Measurements from ENCODE around the gene RFX3.

Gene RFX3

GRCh38 chr9:3361689-3362392, 164.0 kb downstream of the RFX3 start:
- in situ Hi-C loops (cut with MboI; ENCODE audit: low pct_unique_long_range_greater_than_20kb, low sequenced_read_pairs, unreplicated experiment): no loop called here
- no peak for TF ChIP-seq CTCF (IDR thresholded peaks at IDR 0.05; ENCODE audit: extremely low read depth, insufficient read depth, missing control alignments)
- DNase-seq (ENCODE audit: low spot score): no peak

- in situ Hi-C loops (cut with MboI; ENCODE audit: low pct_unique_long_range_greater_than_20kb, low sequenced_read_pairs, unreplicated experiment): no loop called here
- no peak for TF ChIP-seq CTCF (IDR thresholded peaks at IDR 0.05; ENCODE audit: extremely low read depth, insufficient read depth, missing control alignments)
- DNase-seq (ENCODE audit: low spot score): no peak
Measured at GRCh38 chr9:3361116-3361515, 164.7 kb downstream of the RFX3 start.

- in situ Hi-C loops (cut with MboI; ENCODE audit: low pct_unique_long_range_greater_than_20kb, low sequenced_read_pairs, unreplicated experiment): no loop called here
- no peak for DNase-seq (ENCODE audit: low spot score)
- no peak for TF ChIP-seq CTCF (IDR thresholded peaks at IDR 0.05; ENCODE audit: extremely low read depth, insufficient read depth, missing control alignments)
Measured at GRCh38 chr9:3360245-3360644, 165.6 kb downstream of the RFX3 start.

- in situ Hi-C loops (cut with MboI; ENCODE audit: low pct_unique_long_range_greater_than_20kb, low sequenced_read_pairs, unreplicated experiment): no loop called here
- no peak for TF ChIP-seq CTCF (IDR thresholded peaks at IDR 0.05; ENCODE audit: extremely low read depth, insufficient read depth, missing control alignments)
- no peak for DNase-seq (ENCODE audit: low spot score)
Measured at GRCh38 chr9:3359778-3360177, 166.0 kb downstream of the RFX3 start.

GRCh38 chr9:3359048-3359692, 166.6 kb downstream of the RFX3 start:
- TF ChIP-seq CTCF (IDR thresholded peaks at IDR 0.05; ENCODE audit: extremely low read depth, insufficient read depth, missing control alignments): no peak
- in situ Hi-C loops (cut with MboI; ENCODE audit: low pct_unique_long_range_greater_than_20kb, low sequenced_read_pairs, unreplicated experiment): no loop called here
- DNase-seq (ENCODE audit: low spot score): no peak

- no peak for DNase-seq (ENCODE audit: low spot score)
- TF ChIP-seq CTCF (IDR thresholded peaks at IDR 0.05; ENCODE audit: extremely low read depth, insufficient read depth, missing control alignments): no peak
- in situ Hi-C loops (cut with MboI; ENCODE audit: low pct_unique_long_range_greater_than_20kb, low sequenced_read_pairs, unreplicated experiment): no loop called here
Measured at GRCh38 chr9:3348169-3348568, 177.6 kb downstream of the RFX3 start.

Measured in GM13977 (cell line).